ENCODE data around the gene ANGPTL8. TPM values are rescaled to one million over a fixed set of nuclear protein-coding genes. Genes with fewer than 3 reads are reported as not detected.

ANGPTL8 gene
- total RNA-seq, 3 donors from 2014 or later = 0.44 to 17.9 TPM; not detected in 1

DNA sequence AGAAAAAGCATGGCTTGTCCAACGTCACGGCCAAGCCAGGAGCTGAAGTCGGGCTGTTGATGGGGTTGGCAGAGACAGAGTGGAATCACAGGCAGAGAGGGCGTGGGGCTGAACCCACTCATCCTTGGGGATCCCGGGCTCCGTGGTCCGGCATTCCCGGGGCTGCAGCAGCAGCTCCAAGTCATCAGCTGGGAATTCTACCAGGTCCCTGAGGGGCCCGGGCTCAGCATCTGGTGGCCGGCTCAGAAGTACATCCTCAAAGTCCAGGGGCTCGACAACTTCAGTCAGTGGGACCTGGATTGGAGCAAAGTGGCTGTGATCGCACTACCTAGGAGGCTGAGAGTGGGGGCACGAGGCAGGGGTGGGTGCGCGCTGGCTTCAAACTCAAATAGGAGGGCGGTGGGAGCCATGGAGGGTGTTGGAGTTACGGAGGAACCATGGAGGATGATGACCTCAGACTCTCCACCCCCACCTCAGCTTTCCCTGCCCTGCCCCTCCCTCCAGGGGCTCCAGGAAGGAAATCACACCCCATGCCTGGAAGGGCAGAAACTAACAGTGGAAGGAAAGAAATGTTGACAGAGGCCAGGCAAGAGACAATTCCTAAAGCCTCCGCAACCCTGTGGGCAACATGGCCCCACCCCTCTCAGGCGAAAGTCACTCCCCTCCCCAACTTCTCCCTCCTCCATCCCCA is 13.4 kb downstream of the ANGPTL8 start:
- Histone ChIP-seq H3K4me1 (no peaks in the 10 kb centered on the region), H3K4me3 (no peak overlapping the region), H3K27me3 (no peaks in the 10 kb centered on the region), H3K9me3 (no peaks in the 10 kb centered on the region), H3K36me3 (no peaks in the 10 kb centered on the region), H3K27ac (peak overlapping the region; percentile 17 to 60)
- DNase-seq (ENCODE audit: low spot score in 2 of 2) = no peak
- intact Hi-C loops (cut with DNase I; ENCODE audit: low total_unique reads) = no loop called here
- TF ChIP-seq, protein P1, sequence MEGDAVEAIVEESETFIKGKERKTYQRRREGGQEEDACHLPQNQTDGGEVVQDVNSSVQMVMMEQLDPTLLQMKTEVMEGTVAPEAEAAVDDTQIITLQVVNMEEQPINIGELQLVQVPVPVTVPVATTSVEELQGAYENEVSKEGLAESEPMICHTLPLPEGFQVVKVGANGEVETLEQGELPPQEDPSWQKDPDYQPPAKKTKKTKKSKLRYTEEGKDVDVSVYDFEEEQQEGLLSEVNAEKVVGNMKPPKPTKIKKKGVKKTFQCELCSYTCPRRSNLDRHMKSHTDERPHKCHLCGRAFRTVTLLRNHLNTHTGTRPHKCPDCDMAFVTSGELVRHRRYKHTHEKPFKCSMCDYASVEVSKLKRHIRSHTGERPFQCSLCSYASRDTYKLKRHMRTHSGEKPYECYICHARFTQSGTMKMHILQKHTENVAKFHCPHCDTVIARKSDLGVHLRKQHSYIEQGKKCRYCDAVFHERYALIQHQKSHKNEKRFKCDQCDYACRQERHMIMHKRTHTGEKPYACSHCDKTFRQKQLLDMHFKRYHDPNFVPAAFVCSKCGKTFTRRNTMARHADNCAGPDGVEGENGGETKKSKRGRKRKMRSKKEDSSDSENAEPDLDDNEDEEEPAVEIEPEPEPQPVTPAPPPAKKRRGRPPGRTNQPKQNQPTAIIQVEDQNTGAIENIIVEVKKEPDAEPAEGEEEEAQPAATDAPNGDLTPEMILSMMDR (IDR thresholded peaks at IDR 0.05) = no peak
- TF ChIP-seq POLR2AphosphoS5 (IDR thresholded peaks at IDR 0.05) (no peak), POLR2A (IDR thresholded peaks at IDR 0.05) (no peak)

DNA sequence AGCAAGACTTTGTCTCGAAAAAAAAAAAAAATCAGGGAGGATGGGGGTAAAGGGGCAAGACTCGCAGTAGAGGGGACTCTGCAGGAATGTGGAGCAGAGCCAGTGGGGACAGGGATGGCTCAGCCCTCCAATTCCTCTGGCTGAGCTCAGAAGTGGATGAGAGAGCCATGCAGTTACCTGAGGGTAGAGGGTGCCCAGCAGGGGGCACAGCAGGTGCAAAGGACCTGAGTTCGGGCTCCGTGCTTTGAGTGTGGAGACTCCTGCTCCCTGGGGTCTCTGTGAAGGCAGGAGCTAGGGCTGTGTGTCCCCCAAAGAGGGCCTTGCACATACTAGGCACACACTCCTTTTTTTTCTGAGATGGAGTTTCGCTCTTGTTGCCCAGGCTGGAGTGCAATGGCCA is 15.2 kb downstream of the ANGPTL8 start:
- TF ChIP-seq POLR2A (IDR thresholded peaks at IDR 0.05) (no peak), POLR2AphosphoS5 (IDR thresholded peaks at IDR 0.05) (no peak)
- TF ChIP-seq, protein P1 (IDR thresholded peaks at IDR 0.05) = no peak
- no peak overlapping the region for H3K4me3 ChIP-seq
- H3K4me1 ChIP-seq = no peaks in the 10 kb centered on the region
- intact Hi-C loops (cut with DNase I; ENCODE audit: low total_unique reads) = no loop called here
- no peak overlapping the region for H3K27ac ChIP-seq
- no peaks in the 10 kb centered on the region for H3K36me3 ChIP-seq
- no peak for DNase-seq (ENCODE audit: low spot score in 2 of 2)
- H3K9me3 ChIP-seq = no peaks in the 10 kb centered on the region
- H3K27me3 ChIP-seq = no peaks in the 10 kb centered on the region

DNA sequence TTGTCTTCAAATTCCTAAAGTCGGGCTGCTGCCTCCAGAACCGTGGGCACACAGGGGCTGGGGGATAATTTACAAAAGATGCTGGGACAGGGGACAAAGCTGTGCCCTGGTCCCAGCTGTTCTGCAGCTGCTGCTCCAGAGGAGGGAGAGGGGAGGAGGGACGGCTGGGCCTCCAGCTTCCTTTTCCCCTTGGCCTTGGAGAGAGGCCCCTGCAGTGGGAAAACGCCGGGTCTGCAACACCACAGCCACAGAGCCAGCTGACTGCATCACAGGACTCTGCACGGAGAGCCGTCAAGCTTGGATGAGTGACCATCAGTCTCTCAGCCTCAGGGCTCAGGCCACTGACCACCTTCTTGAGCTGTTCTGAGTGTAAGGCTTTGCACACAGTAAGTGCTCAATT is 16.8 kb downstream of the ANGPTL8 start:
- H3K4me1 ChIP-seq = no peaks in the 10 kb centered on the region
- no peak for TF ChIP-seq POLR2A (IDR thresholded peaks at IDR 0.05)
- TF ChIP-seq POLR2AphosphoS5 (IDR thresholded peaks at IDR 0.05) = no peak
- TF ChIP-seq, protein P1 (IDR thresholded peaks at IDR 0.05) = no peak
- H3K27ac ChIP-seq = peak overlapping the region in 1 of 2 donors; percentile 68
- DNase-seq (ENCODE audit: low spot score in 2 of 2) = no peak
- no peaks in the 10 kb centered on the region for H3K9me3 ChIP-seq
- no peaks in the 10 kb centered on the region for H3K27me3 ChIP-seq
- no peaks in the 10 kb centered on the region for H3K36me3 ChIP-seq
- intact Hi-C loops (cut with DNase I; ENCODE audit: low total_unique reads) = no loop called here
- no peak overlapping the region for H3K4me3 ChIP-seq

DNA sequence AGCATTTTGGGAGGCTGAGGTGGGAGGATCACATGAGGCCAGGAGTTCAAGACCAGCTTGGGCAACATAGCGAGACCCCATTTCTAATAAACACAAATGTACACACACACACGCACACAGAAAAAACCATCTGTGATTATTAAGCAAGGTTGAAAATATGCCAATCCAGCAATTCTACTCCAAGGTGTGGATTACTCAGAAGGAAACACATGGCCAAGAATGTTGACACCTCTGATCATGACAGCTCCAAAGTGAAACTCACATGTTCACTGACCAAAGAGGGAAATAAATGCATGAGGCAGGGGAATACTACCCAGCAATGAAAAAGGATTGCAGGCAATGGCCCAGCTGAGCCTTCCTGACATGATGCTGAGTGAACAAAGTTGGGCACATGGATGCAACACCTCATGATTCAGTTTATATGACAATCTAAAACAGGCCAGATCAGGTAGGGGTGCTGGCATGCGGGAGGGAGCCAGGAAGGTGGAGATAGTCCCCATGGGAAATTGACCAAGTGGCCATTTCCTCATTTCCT is 18.5 kb downstream of the ANGPTL8 start:
- no peaks in the 10 kb centered on the region for H3K9me3 ChIP-seq
- DNase-seq (ENCODE audit: low spot score in 2 of 2) = no peak
- no peak for TF ChIP-seq POLR2AphosphoS5 (IDR thresholded peaks at IDR 0.05)
- TF ChIP-seq POLR2A (IDR thresholded peaks at IDR 0.05) = no peak
- TF ChIP-seq, protein P1 (IDR thresholded peaks at IDR 0.05) = no peak
- no peaks in the 10 kb centered on the region for H3K27me3 ChIP-seq
- H3K36me3 ChIP-seq = no peaks in the 10 kb centered on the region
- H3K27ac ChIP-seq = no peak overlapping the region
- intact Hi-C loops (cut with DNase I; ENCODE audit: low total_unique reads) = no loop called here
- H3K4me1 ChIP-seq = peaks cover 0 to 4% of the 10 kb centered on the region in 2 donors
- no peak overlapping the region for H3K4me3 ChIP-seq

DNA sequence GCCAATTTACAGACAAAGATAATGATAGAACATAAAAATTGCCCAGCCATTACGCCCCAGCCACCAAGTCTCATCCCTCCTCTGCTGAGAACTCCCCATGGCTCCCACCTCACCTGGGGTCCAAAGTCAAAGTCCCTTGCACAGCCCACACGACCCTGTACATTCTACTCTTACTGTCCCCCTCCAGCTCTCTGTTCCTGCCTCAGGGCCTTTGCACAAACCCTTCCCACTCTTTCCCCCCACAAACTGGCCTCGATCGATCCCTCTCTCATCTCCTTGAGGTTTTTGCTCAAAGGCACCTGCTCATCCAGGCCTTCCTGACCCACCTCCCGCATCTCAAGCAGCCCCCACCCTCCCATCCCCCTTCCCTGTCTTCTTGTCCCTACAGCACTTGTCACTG is 21.6 kb downstream of the ANGPTL8 start:
- no peaks in the 10 kb centered on the region for H3K9me3 ChIP-seq
- DNase-seq (ENCODE audit: low spot score in 2 of 2) = no peak
- peak overlapping the region; percentile 85 to 95 for H3K27ac ChIP-seq
- no peaks in the 10 kb centered on the region for H3K27me3 ChIP-seq
- peak overlapping the region in 2 of 3 donors; percentile 92 to 100 for H3K4me3 ChIP-seq
- TF ChIP-seq, protein P1 (IDR thresholded peaks at IDR 0.05) = no peak
- TF ChIP-seq POLR2A (IDR thresholded peaks at IDR 0.05) (no peak), POLR2AphosphoS5 (IDR thresholded peaks at IDR 0.05) (no peak)
- peaks cover 0 to 5% of the 10 kb centered on the region in 2 donors for H3K4me1 ChIP-seq
- no peaks in the 10 kb centered on the region for H3K36me3 ChIP-seq
- intact Hi-C loops (cut with DNase I; ENCODE audit: low total_unique reads) = no loop called here
